ENCODE measurements around the gene CDV3. TPM values are rescaled to one million over a fixed set of nuclear protein-coding genes. Genes with fewer than 3 reads are reported as not detected.

Gene CDV3
- total and polyA plus RNA-seq, 9 of the 15 experiments (the other 6 are each of a cell fraction or from before 2014, with no cell fraction given) = 72.3 to 273 (median 116) TPM

DNA sequence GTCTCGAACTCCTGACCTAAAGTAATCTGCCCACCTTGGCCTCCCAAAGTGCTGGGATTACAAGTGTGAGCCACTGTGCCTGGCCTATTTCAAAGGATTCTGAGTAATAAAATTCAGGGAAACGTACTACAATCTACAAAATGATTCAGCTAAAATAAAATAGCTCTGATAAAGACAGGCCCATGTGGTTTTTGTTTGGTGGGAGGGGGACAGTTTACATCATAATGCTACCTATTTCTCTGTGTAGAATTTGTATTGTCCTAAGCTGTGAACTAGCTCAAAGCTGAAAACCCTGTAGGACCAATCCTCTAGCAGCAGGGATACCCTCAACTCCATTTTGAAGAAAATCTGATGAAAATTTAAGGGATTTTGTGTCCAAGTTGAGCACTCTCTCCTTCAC lies 25.8 kb downstream of the CDV3 start:
- H3K79me2 ChIP-seq (ENCODE audit: control insufficient read depth, insufficient read depth, low read length) = no peaks in the 10 kb centered on the region
- intact Hi-C loops (cut with micrococcal nuclease) = no loop called here
- DNase-seq (ENCODE audit: extremely low read depth in 1 of 4, low spot score in 3 of 4) (peak in 1 of 4 experiments; percentile 5), ATAC-seq (peak; percentile 64), FAIRE-seq (no peak)
- CTCF ChIA-PET (ENCODE audit: low intra/inter-chr PET ratio) = no interaction called here
- H3K36me3 ChIP-seq (ENCODE audit: control insufficient read depth, insufficient read depth, low read length) = peaks cover 27% of the 10 kb centered on the region; the same call in 2 of the 3 replicates
- no peak overlapping the region for H3K9ac ChIP-seq (ENCODE audit: insufficient read depth in 1 of 2, low read depth in 2 of 2, low read length in 2 of 2)
- no peaks in the 10 kb centered on the region for H3K9me3 ChIP-seq (replicated peaks; ENCODE audit: control insufficient read depth, insufficient read depth, low read depth, low read length)
- H3K27ac ChIP-seq (ENCODE audit: extremely low read depth, low read depth, low read length) = no peak overlapping the region
- peaks cover 0 to 3% of the 10 kb centered on the region in 2 experiments; a peak in 2 of 5 replicates for H3K4me1 ChIP-seq (replicated peaks in 1 of 2; ENCODE audit: control insufficient read depth in 2 of 2, insufficient read depth in 2 of 2, low read length in 2 of 2)
- H3K4me3 ChIP-seq = no peak overlapping the region
- H3K27me3 ChIP-seq (ENCODE audit: control insufficient read depth in 2 of 2, insufficient read depth in 2 of 2, low read length in 2 of 2) = no peaks in the 10 kb centered on the region
- H4K20me1 ChIP-seq (replicated peaks; ENCODE audit: control insufficient read depth, insufficient read depth, low read length) = no peaks in the 10 kb centered on the region
- POLR2A ChIA-PET = interaction anchor here (0.8 to 1.2 kb wide), 3 partner anchors 10 to 15 kb away, joined by 3 read pairs; no protein-coding TSS in a partner anchor
- H3K4me2 ChIP-seq (ENCODE audit: insufficient read depth, low read length) = no peak overlapping the region
- WGBS (ENCODE audit: insufficient coverage, low coverage, missing lambda C conversion rate) = 33% methylated on average over 2 of the region's 2 CpGs
- BruUV-seq (replicated peaks) = no TSS peak
- H2AFZ ChIP-seq (ENCODE audit: low read depth, low read length) = no peak overlapping the region
- TF ChIP-seq ARID1B (IDR thresholded peaks at IDR 0.05) (peak; percentile 41; the same call in 1 of the 2 replicates), MAFG (tag; conservative IDR thresholded peaks at IDR 0.05) (0 out of 2 replicates have a peak, but pooled peaks have one; percentile 20), NFE2 (IDR thresholded peaks at IDR 0.05; ENCODE audit: low read depth) (peak; percentile 58), C11orf30 (IDR thresholded peaks at IDR 0.05; ENCODE audit: low read depth) (peak; percentile 63; the same call in 1 of the 2 replicates), NCOA1 (IDR thresholded peaks at IDR 0.05; ENCODE audit: low read depth) (no peak), NFATC3 (IDR thresholded peaks at IDR 0.05) (no peak), ZNF316 (IDR thresholded peaks at IDR 0.05) (peak; percentile 45; the same call in 1 of the 2 replicates), MAFF (IDR thresholded peaks at IDR 0.05; ENCODE audit: low read length) (peak; percentile 26; the same call in 1 of the 2 replicates), FUS (optimal IDR thresholded peaks at IDR 0.05; ENCODE audit: low read depth, low read length) (no peak), EP400 (IDR thresholded peaks at IDR 0.05) (0 out of 2 replicates have a peak, but pooled peaks have one; percentile 44), ZNF24 (IDR thresholded peaks at IDR 0.05) (no peak)
- TF ChIP-seq, protein P1, sequence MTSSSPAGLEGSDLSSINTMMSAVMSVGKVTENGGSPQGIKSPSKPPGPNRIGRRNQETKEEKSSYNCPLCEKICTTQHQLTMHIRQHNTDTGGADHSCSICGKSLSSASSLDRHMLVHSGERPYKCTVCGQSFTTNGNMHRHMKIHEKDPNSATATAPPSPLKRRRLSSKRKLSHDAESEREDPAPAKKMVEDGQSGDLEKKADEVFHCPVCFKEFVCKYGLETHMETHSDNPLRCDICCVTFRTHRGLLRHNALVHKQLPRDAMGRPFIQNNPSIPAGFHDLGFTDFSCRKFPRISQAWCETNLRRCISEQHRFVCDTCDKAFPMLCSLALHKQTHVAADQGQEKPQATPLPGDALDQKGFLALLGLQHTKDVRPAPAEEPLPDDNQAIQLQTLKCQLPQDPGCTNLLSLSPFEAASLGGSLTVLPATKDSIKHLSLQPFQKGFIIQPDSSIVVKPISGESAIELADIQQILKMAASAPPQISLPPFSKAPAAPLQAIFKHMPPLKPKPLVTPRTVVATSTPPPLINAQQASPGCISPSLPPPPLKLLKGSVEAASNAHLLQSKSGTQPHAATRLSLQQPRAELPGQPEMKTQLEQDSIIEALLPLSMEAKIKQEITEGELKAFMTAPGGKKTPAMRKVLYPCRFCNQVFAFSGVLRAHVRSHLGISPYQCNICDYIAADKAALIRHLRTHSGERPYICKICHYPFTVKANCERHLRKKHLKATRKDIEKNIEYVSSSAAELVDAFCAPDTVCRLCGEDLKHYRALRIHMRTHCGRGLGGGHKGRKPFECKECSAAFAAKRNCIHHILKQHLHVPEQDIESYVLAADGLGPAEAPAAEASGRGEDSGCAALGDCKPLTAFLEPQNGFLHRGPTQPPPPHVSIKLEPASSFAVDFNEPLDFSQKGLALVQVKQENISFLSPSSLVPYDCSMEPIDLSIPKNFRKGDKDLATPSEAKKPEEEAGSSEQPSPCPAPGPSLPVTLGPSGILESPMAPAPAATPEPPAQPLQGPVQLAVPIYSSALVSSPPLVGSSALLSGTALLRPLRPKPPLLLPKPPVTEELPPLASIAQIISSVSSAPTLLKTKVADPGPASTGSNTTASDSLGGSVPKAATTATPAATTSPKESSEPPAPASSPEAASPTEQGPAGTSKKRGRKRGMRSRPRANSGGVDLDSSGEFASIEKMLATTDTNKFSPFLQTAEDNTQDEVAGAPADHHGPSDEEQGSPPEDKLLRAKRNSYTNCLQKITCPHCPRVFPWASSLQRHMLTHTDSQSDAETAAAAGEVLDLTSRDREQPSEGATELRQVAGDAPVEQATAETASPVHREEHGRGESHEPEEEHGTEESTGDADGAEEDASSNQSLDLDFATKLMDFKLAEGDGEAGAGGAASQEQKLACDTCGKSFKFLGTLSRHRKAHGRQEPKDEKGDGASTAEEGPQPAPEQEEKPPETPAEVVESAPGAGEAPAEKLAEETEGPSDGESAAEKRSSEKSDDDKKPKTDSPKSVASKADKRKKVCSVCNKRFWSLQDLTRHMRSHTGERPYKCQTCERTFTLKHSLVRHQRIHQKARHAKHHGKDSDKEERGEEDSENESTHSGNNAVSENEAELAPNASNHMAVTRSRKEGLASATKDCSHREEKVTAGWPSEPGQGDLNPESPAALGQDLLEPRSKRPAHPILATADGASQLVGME (CRISPR knock-in tag; IDR thresholded peaks at IDR 0.05) = no peak
- TF ChIP-seq, protein P2, sequence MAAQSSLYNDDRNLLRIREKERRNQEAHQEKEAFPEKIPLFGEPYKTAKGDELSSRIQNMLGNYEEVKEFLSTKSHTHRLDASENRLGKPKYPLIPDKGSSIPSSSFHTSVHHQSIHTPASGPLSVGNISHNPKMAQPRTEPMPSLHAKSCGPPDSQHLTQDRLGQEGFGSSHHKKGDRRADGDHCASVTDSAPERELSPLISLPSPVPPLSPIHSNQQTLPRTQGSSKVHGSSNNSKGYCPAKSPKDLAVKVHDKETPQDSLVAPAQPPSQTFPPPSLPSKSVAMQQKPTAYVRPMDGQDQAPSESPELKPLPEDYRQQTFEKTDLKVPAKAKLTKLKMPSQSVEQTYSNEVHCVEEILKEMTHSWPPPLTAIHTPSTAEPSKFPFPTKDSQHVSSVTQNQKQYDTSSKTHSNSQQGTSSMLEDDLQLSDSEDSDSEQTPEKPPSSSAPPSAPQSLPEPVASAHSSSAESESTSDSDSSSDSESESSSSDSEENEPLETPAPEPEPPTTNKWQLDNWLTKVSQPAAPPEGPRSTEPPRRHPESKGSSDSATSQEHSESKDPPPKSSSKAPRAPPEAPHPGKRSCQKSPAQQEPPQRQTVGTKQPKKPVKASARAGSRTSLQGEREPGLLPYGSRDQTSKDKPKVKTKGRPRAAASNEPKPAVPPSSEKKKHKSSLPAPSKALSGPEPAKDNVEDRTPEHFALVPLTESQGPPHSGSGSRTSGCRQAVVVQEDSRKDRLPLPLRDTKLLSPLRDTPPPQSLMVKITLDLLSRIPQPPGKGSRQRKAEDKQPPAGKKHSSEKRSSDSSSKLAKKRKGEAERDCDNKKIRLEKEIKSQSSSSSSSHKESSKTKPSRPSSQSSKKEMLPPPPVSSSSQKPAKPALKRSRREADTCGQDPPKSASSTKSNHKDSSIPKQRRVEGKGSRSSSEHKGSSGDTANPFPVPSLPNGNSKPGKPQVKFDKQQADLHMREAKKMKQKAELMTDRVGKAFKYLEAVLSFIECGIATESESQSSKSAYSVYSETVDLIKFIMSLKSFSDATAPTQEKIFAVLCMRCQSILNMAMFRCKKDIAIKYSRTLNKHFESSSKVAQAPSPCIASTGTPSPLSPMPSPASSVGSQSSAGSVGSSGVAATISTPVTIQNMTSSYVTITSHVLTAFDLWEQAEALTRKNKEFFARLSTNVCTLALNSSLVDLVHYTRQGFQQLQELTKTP (IDR thresholded peaks at IDR 0.05; ENCODE audit: low read depth in 1 of 2, partially characterized antibody in 2 of 2) = no peak
- in situ Hi-C loops (cut with MboI) = no loop called here
- H3K9me1 ChIP-seq (ENCODE audit: control insufficient read depth, insufficient read depth, low read length) = no peaks in the 10 kb centered on the region
